T-helper 9 cell (primary cell): ENCODE results near the gene FGF14.

ENCODE experiments used
- DNase-seq: peaks from one replicate; pipeline ENCODE4 v3.0.0-alpha.2; 2020

FGF14 gene

DNA sequence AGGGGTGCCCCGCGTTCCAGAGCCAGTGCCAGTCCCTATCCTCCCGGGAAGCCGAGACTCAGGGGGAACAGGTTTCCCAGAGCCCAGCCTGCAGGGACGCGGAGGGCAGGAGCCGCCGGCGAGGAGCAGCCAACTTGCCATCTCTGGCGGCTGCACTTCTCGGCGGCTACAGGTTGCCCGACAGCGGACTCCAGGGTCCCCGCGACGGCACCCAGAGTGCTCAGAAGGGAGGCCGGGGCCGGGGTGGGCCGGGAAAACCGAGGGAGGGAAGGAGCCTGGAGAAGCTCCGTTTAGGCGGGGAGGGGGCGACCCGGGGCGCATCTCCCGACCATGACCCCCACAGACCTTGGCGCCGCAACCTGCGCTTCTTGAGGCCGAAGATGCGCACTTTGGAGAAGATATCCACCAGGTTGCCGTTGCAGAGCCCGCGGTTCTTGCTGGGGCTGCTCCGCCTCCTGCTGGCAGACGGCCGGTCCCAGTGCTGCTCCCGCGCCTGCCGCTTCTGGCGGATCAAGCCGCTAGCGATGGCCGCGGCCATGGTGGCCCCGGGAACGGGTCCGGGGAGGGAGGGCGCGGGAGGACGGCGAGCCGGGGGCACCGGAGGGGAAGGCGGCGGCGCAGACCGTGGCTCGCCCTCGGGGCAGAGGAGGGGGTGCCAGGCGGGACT, 485.6 kb downstream of the FGF14 start:
- no peak for DNase-seq

DNA sequence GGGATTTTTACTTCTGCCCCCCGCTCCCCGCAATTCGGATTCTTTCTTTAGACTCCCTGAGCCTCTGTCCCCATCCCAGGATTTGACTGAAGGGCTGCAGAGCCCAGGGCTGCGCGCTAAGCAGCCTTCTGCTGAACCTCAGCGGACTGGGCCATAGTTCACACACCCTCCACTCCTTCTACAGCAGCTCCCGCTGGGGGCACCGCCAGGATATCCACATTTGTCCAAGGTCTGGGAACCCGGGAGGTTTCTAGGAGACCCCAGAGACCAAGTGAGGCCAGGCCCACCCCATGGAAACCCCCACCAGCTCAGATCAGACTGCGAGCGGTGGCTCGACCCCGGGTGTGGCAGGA, 486.1 kb downstream of the FGF14 start:
- DNase-seq: no peak

GRCh38 chr13:101915331-101915730, 486.5 kb downstream of the FGF14 start:
- DNase-seq: no peak

DNA sequence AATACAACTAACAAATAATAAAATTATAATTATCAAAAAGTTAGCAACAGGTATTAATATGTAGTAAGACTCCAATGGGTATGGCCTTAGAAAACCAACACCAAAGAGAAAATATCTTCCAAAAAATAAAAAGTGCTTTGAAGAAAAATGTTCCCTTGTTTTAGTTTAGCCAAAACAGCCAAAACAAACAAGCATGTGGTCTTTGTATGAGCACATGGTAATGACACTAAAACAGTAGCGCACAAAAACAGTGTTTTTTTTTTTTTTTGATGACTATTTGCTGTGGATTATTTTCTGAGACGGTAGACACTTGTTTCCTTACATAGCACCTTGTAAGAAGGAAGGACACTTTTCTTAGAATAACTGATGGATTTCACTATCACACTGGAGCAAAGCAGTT, 490.1 kb downstream of the FGF14 start:
- no peak for DNase-seq

GRCh38 chr13:101903890-101904289, 498.0 kb downstream of the FGF14 start:
- no peak for DNase-seq

- no peak for DNase-seq
Measured at GRCh38 chr13:101898676-101899075, 503.2 kb downstream of the FGF14 start.

DNA sequence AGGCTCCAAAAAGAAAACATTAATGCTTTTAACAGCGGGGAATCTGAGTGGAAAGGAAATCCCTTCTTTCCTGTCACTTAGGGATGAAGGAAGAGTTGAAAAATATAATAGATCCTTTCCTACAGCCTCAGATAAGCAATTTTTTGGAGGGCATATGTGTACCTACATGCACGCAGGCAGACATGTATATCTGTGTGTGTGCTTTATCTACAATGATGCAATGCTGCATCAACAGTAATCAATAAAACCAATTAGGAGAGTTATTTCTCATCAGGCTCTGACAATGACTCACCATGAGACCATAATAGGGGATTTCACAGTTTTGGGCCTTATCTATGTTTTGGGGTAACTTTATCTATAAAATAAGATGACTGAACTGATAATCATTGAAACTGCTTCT, 505.3 kb downstream of the FGF14 start:
- no peak for DNase-seq

DNA sequence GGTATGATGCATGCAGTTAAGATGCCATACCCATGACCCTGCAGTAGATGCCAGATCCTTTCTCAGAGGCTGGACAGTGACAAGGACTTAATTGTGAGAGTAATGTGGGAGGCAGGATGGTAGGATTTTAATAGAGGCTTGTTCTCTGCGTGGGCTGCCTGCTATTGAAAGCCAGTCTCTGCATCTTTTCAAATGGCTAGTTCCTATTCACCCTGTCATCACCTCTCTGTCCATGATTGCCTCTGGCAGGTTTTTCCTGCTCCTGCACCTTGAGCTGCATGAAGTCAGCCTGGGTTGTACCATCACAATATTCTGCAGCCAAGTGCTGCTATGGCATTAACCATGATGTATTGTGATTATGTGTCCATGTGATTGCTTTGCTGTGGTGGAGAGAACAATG, 508.8 kb downstream of the FGF14 start:
- no peak for DNase-seq

GRCh38 chr13:101892296-101892695, 509.6 kb downstream of the FGF14 start:
- DNase-seq: no peak

DNA sequence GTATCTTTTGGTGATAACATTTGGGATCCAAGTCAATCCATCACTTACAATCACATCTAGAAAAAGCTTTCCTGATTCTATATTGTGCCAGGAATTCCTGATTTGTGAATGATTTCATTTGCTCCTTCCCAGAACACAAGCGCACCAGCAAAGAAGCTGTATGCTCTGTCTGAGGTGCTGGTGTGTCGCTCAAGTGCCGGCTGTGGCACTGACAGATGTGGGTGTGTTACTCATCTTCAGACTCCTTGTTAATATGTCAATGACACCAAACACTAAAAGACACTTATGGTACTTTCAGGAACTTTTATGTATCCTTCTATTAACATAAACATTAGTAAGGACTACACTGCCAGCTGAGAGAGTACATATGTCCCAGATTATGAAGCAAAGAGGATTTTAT, 520.3 kb downstream of the FGF14 start:
- no peak for DNase-seq

- no peak for DNase-seq
Measured at GRCh38 chr13:101880581-101880980, 521.3 kb downstream of the FGF14 start.

DNA sequence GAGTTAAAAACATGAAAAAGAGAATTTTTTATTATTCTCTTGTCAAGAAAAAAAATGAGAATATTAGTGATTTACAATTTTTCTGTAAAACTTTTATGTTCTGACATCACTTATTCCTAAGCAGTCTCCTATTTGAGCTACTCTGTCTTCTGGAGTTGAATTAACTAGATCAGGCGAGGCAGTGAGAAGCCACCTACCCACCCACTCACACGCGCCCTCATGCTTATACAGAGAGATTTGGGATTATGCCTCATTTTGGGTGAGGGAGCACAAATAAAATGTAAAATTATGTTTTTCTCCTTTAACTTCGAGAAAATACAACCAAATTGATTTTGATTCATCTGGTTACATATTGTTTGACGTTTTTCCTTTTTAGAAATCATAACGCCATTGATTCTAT, 524.9 kb downstream of the FGF14 start:
- DNase-seq: no peak

DNA sequence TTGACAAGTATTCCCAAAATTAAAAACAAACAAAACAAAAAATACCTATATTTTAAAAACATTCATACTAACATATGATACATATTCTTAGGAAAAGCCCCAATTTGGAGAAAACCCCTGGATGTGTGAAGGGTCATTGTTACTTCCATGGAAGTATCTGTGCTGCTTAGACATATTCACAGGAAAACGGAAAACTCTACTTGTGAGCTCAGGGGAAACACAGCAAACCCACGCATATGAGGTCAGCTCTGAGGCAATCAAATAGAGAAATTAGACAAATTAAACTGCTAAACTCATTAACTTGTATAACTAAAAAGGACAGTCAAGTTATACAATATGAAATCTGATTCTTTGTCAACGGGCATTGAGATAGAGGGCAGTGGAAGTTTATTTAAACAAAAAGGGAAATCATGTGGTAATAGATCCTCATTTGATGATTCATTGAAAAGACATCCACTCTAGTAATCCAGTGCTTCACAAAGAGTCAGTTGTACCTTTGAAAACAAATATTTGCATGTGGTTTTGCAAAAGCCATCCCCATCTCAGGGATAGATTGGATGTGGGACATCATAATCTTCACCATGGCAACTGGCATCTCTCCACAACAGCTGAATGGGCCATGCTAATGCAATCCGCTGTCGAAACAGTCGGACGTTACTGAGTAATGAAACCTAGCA, 526.0 kb downstream of the FGF14 start:
- DNase-seq: no peak

DNA sequence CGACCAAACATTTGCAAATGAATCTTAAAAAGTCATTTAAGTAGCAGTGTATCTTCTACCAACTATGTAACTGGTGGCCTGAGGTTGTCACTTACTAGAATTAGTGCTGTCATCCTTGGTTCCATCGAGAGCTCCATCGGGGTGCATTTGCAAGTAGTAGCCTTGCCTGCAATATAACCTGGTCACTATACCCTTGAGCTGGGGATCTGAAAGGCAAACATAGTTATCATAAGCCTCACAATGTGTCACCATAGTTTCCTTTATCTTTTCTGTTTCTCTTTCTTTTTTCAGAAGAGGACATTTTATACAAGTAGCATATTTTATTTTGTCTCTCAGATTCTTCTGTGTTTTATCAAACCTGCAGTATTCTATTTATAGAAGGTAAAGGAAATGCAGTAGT, 526.8 kb downstream of the FGF14 start:
- DNase-seq: no peak

- no peak for DNase-seq
Measured at GRCh38 chr13:101869553-101869952, 532.3 kb downstream of the FGF14 start.

DNA sequence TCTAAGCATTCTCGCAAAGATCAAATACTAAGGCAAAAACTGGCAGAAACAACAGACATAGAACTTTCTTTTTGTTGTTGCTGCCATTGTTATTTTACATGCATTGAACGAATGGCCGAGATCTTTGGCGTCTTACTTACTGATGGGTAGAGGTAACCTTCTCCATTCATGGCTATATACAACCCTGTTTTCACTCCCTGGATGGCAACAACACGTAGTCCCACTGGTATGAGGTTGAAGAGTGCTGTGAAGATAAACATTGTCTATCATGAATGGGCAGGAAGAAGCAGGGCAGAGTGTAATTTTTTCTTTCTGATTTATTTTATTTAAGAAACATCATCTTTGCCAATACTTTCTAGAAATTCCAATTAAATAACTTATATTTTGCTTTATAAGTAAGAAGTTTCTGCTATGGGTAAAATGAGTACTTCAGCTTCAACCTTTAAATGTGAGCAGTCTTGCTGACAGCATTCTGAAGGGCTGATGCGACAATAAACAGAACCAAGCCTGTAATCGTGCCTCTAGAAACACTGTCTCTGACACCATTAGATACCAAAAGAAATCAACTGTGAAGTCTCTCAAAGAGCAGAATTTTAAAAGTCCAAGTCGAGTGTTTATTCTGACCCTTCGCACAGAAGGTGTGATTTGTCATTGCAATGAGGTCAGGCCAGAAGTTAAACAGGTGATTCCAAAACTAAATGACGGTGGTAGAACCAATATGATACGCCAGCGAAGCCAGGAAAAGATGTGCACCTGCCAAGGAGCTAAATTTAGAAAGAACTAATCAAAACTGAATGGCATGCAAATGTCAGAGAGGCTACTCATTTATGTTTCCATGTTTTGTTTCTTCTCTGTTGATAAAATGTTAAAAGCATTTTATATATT, 533.0 kb downstream of the FGF14 start:
- DNase-seq: no peak

GRCh38 chr13:101866889-101867581, 534.8 kb downstream of the FGF14 start:
- DNase-seq: no peak

DNA sequence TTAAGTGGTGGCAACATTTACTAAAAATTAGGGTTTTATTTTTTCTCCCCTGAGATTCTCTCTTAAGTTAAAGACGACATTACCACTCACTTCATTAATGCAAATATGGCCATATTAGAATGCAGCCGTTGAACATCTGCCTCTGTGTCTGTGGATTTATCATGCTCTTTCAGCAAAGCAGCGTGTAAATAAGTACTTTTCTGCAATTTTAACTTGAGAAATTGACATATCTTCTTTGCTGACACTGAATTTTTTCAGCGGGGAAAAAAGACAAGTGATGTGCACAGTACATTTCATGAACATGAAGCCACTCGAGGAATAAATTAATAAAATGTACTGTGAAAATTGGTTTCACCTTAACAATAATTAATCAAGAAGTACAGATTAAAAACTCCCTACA, 543.0 kb downstream of the FGF14 start:
- DNase-seq: no peak

GRCh38 chr13:101846701-101847100, 555.1 kb downstream of the FGF14 start:
- DNase-seq: no peak

DNA sequence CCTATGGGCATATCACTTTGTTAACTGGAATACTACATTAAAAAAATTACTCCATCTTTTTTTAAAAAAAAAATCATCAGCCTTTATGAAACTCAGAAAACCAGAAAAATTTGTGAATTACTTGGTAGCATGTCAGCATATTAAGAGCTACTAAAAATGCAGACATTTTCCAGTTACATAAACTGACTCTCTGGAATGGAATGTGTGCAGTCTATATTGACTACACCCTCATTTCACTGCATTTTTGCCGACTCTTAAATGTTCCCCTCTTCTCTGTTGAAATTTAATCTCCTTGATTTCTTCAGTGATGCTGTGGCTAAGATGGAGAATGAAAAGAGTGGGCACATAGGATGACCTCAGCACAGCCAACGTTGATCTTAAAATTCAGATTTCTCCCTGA, 555.6 kb downstream of the FGF14 start:
- no peak for DNase-seq

- DNase-seq: no peak
Measured at GRCh38 chr13:101845245-101846020, 556.4 kb downstream of the FGF14 start.

DNA sequence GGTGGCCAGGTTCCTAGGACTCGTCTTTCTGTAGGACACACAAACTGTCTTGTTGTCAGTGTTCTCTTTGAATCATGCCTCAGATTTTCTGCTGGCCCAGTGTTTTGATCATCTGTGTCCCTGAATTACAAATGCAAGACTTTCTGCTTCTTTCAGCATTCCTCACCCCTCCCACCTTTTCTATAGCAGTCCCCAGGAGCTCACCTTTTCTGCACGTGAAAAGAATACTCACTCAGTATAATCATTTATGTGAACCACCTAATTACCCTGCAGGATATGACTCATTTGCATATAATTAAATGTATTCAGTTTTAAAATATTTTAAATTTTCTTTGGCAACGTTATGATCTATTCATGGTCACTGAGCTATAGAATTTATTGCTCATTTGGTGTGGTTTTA, 560.1 kb downstream of the FGF14 start:
- DNase-seq: no peak

- no peak for DNase-seq
Measured at GRCh38 chr13:101838323-101838722, 563.5 kb downstream of the FGF14 start.
